Epithelial cell of esophagus (primary cell): ENCODE results near the gene S100B.

Experiments used
- DNase-seq: peaks from one replicate; pipeline ENCODE4 v3.0.0; 2010; ENCODE audit warnings: low read depth
- H3K4me3 ChIP-seq: 2 replicates; pipeline ENCODE4 v1.5.1; 2011; ENCODE audit warnings: mild to moderate bottlenecking, low read length, control low read depth
- CTCF ChIP-seq: IDR thresholded peaks from 2 replicates; pipeline ENCODE4 v1.5.1; 2011; ENCODE audit warnings: low read depth, mild to moderate bottlenecking, low read length, control low read depth, inconsistent platforms; ENCODE audit not compliant: insufficient read depth; ENCODE audit errors: missing control alignments

The S100B gene

GRCh38 chr21:46561445-46562090 is 43.3 kb downstream of the S100B start:
- no peak overlapping the region for H3K4me3 ChIP-seq
- no peak for TF ChIP-seq CTCF
- no peak for DNase-seq

- TF ChIP-seq CTCF = no peak
- no peak overlapping the region for H3K4me3 ChIP-seq
- no peak for DNase-seq
Measured at GRCh38 chr21:46560568-46561444, 44.1 kb downstream of the S100B start.

DNA sequence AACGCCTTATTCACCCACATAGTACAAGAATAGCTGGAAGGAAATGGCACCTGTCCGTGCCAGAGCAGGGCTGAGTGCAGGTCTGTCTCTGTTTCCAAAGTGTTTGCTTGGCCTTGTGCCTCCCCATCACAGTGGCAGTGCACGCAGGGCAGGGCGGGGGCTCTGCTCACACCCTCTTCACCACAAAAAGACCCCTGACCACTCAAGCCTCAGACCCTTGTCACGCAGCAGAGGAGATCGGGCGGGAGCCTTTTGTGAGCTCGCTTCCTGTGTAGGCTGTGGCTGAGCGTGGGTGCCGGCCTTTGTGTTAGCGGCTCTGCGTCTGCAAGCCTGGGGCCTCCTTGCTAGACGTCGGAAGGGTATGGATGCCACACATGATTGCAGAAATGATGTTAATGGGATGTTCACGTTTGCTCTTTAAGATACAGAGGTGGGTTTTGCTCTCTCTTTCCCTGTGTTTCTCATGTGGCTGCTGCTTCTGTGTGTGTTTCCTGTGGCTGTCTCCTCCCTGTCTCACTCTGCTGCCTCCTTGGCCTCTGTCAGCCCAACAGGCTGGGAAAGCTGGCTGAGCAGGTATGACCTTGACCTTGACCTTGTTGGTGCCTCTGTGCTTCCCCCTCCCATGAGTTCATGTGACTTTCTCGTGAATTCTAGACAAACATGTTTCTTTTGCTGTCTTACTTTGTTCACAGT is 45.4 kb downstream of the S100B start:
- no peak for DNase-seq
- no peak overlapping the region for H3K4me3 ChIP-seq
- no peak for TF ChIP-seq CTCF

DNA sequence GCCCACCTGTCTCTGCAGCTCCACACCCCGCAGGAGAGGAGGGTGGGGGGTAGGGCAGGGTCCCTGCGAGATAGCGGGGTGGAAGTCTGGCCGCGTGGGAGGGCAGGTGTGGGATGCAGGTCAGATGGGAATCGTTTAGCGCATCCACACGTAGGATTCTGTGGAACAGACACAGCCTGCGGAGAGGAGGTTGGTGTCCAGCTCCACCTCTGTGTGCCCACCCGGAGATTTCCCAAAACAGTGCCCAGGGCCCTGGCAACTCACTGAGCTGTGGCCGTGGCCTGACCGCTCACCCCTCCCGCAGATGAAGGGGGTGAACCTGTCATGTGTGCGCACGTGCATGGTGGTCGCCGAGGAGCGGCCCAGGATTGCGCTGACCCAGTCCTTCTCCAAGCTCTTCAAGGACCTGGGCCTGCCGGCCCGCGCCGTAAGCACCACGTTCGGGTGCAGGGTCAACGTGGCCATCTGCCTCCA is 46.9 kb downstream of the S100B start:
- no peak for TF ChIP-seq CTCF
- no peak for DNase-seq
- no peak overlapping the region for H3K4me3 ChIP-seq

- H3K4me3 ChIP-seq = no peak overlapping the region
- no peak for DNase-seq
- TF ChIP-seq CTCF = no peak
Measured at GRCh38 chr21:46557469-46557868, 47.4 kb downstream of the S100B start.

GRCh38 chr21:46556802-46557201 is 48.1 kb downstream of the S100B start:
- H3K4me3 ChIP-seq = no peak overlapping the region

More at GRCh38 chr21:46556802-46557201, 48.1 kb downstream of the S100B start:
- no peak for TF ChIP-seq CTCF
- no peak for DNase-seq
